HepG2 (cell line): ENCODE measurements around the gene VPS4A. TPM values are rescaled to one million over a fixed set of nuclear protein-coding genes. Genes with fewer than 3 reads are reported as not detected.
A peak's percentile ranks its signal among the peaks of the same experiment; 100 is the strongest.

Experiments used
- ATAC-seq: fragments of 200-7000 bp; cut with Tn5 transposase; 3 replicates; pipeline ENCODE4 v1.9.1; 2020; ENCODE audit warnings: mild to moderate bottlenecking, moderate library complexity
- BruUV-seq: library from RNA; stranded (reverse); fragments of 400-500 nt; replicated peaks from 2 replicates; lab custom pipeline; 2021; lab: Mats Ljungman, UMichigan
- CTCF ChIA-PET: fragments of 300-600 bp; formaldehyde crosslinking; extraction: SDS; loops from one replicate; lab custom pipeline; 2021; ENCODE audit warnings: low total read pairs, inconsistent platforms, low intra/inter-chr PET ratio; lab: Yijun Ruan, JAX
- POLR2A ChIA-PET: fragments of 350-600 bp; sonication (Branson Sonifier 250); formaldehyde crosslinking; loops from one replicate; lab custom pipeline; 2020; ENCODE audit warnings: antibody characterized with exemption, inconsistent platforms; lab: Yijun Ruan, JAX
- DNase-seq: peaks from one replicate; pipeline ENCODE4 v3.0.0-alpha.2; 2015; ENCODE audit warnings: low spot score
- FAIRE-seq: peaks from 3 replicates; lab custom pipeline; 2011; peaks lifted over from hg19 to GRCh38; lab: Jason Lieb, UNC
- H2AFZ ChIP-seq: one replicate; pipeline ENCODE4 v1.6.1; 2011; ENCODE audit warnings: low read length, inconsistent platforms
- H3K27ac ChIP-seq: fragments of 300-600 bp; 3 replicates; pipeline ENCODE4 v1.8.0; 2011; ENCODE audit warnings: mixed run types, mild to moderate bottlenecking, mixed read lengths, low read length, inconsistent platforms; ENCODE audit not compliant: insufficient read depth; ENCODE audit errors: extremely low read length
- H3K27me3 ChIP-seq, 2 experiments: fragments of 200-600 bp in 1 of 2; 2 replicates in 1 of 2; 3 replicates in 1 of 2; pipeline versions ENCODE4 v1.6.0 to v1.8.0; 2011; ENCODE audit warnings: low read length in 2 of 2, mild to moderate bottlenecking in 2 of 2, moderate library complexity in 2 of 2, inconsistent platforms in 1 of 2; ENCODE audit not compliant: insufficient read depth in 2 of 2, control insufficient read depth in 1 of 2
- H3K36me3 ChIP-seq, 2 experiments: fragments of 200-600 bp in 1 of 2; replicated peaks in 1 of 2; 2 replicates in 1 of 2; 3 replicates in 1 of 2; pipeline versions ENCODE4 v1.5.1 to v1.8.0; 2011; ENCODE audit warnings: low read length in 2 of 2, inconsistent platforms in 1 of 2; ENCODE audit not compliant: insufficient read depth in 2 of 2, control insufficient read depth in 1 of 2
- H3K4me1 ChIP-seq: 2 replicates; pipeline ENCODE4 v1.5.1; 2012; ENCODE audit warnings: low read length, inconsistent platforms; ENCODE audit not compliant: insufficient read depth
- H3K4me2 ChIP-seq: 2 replicates; pipeline ENCODE4 v1.6.0; 2011; ENCODE audit warnings: low read depth, low read length, inconsistent platforms
- H3K4me3 ChIP-seq, 3 experiments: fragments of 200-600 bp in 1 of 3; sonication (generic), shearing (Covaris generic) in 1 of 3; replicated peaks in 1 of 3; 2 replicates each; pipeline ENCODE4 v1.5.1; 2011 to 2016; ENCODE audit warnings: low read length in 3 of 3, inconsistent platforms in 2 of 3, low read depth in 2 of 3, mild to moderate bottlenecking in 2 of 3, control low read depth in 1 of 3, mixed read lengths in 1 of 3; ENCODE audit not compliant: insufficient read depth in 1 of 3
- H3K79me2 ChIP-seq: one replicate; pipeline ENCODE4 v1.6.1; 2011; ENCODE audit warnings: low read length, inconsistent platforms; ENCODE audit not compliant: insufficient read depth
- H3K9ac ChIP-seq: 2 replicates; pipeline ENCODE4 v1.6.0; 2011; ENCODE audit warnings: mild to moderate bottlenecking, low read depth, low read length, inconsistent platforms; ENCODE audit not compliant: insufficient read depth
- H3K9me3 ChIP-seq: 2 replicates; pipeline ENCODE4 v1.5.1; 2012; ENCODE audit warnings: mild to moderate bottlenecking, low read length
- H4K20me1 ChIP-seq: 2 replicates; pipeline ENCODE4 v1.6.0; 2011; ENCODE audit warnings: inconsistent platforms, mild to moderate bottlenecking, low read length, moderate library complexity; ENCODE audit not compliant: insufficient read depth
- FIP1L1 ChIP-seq: fragments of 200-400 bp; formaldehyde crosslinking; IDR thresholded peaks from 2 replicates; pipeline ENCODE4 v1.6.1; 2018; ENCODE audit warnings: low read depth, mild to moderate bottlenecking, low read length, moderate library complexity, borderline replicate concordance; ENCODE audit not compliant: insufficient read depth
- GFI1 ChIP-seq: sonication (generic); formaldehyde crosslinking; IDR thresholded peaks from 2 replicates; pipeline ENCODE4 v1.5.0; 2020; ENCODE audit warnings: missing genetic modification reagents, mild to moderate bottlenecking, borderline replicate concordance
- GTF3A ChIP-seq: sonication (generic); formaldehyde crosslinking; conservative IDR thresholded peaks from 2 replicates; pipeline ENCODE4 v1.4.0; 2020; ENCODE audit warnings: mild to moderate bottlenecking, missing genetic modification reagents
- MIER2 ChIP-seq: IDR thresholded peaks from 2 replicates; pipeline ENCODE4 v1.6.1; 2016; ENCODE audit warnings: missing biosample characterization, missing genetic modification reagents
- MXD4 ChIP-seq: IDR thresholded peaks from 2 replicates; pipeline ENCODE4 v1.6.1; 2016; ENCODE audit warnings: mild to moderate bottlenecking, missing biosample characterization, missing genetic modification reagents
- RARA ChIP-seq: IDR thresholded peaks from 2 replicates; pipeline ENCODE4 v1.6.1; 2016; ENCODE audit warnings: missing genetic modification reagents, missing compliant biosample characterization
- SOX13 ChIP-seq, 3 experiments: fragments of 450-650 bp in 1 of 3; sonication (generic) in 1 of 3; formaldehyde crosslinking in 1 of 3; IDR thresholded peaks in 2 of 3; conservative IDR thresholded peaks in 1 of 3; 2 replicates each; pipeline versions ENCODE4 v1.5.0 to v1.6.1; 2016 to 2020; ENCODE audit warnings: antibody characterized with exemption in 1 of 3, mild to moderate bottlenecking in 1 of 3, missing compliant biosample characterization in 1 of 3, missing genetic modification reagents in 1 of 3, moderate library complexity in 1 of 3
- XRCC5 ChIP-seq: fragments of 200-400 bp; formaldehyde crosslinking; optimal IDR thresholded peaks from 2 replicates; pipeline ENCODE3; 2017; ENCODE audit warnings: mild to moderate bottlenecking, low read length
- ZBTB21 ChIP-seq: sonication (generic); formaldehyde crosslinking; IDR thresholded peaks from 2 replicates; pipeline ENCODE4 v1.4.0; 2020; ENCODE audit warnings: missing genetic modification reagents
- ZFYVE20 ChIP-seq: sonication (generic); formaldehyde crosslinking; IDR thresholded peaks from 2 replicates; pipeline ENCODE4 v1.8.0; 2023; ENCODE audit warnings: low read depth, mild to moderate bottlenecking, moderate library complexity, missing genetic modification reagents, borderline replicate concordance
- ZNF124 ChIP-seq: sonication (generic); formaldehyde crosslinking; IDR thresholded peaks from 2 replicates; pipeline ENCODE4 v1.4.0; 2020; ENCODE audit warnings: missing genetic modification reagents
- ZNF24 ChIP-seq: fragments of 450-650 bp; IDR thresholded peaks from 2 replicates; pipeline ENCODE4 v1.6.1; 2017; ENCODE audit warnings: antibody characterized with exemption, mild to moderate bottlenecking
- ZNF30 ChIP-seq: sonication (generic); formaldehyde crosslinking; IDR thresholded peaks from 2 replicates; pipeline ENCODE4 v1.5.0; 2020; ENCODE audit warnings: mild to moderate bottlenecking, missing genetic modification reagents
- ZNF354B ChIP-seq: sonication (generic); formaldehyde crosslinking; IDR thresholded peaks from 2 replicates; pipeline ENCODE4 v1.8.0; 2022; ENCODE audit warnings: mild to moderate bottlenecking, missing genetic modification reagents
- ZNF816 ChIP-seq: sonication (generic); formaldehyde crosslinking; IDR thresholded peaks from 2 replicates; pipeline ENCODE4 v1.8.0; 2022; ENCODE audit warnings: missing genetic modification reagents, mild to moderate bottlenecking, borderline replicate concordance
- ZNF850 ChIP-seq: sonication (generic); formaldehyde crosslinking; conservative IDR thresholded peaks from 2 replicates; pipeline ENCODE4 v1.9.0; 2021; ENCODE audit warnings: mild to moderate bottlenecking, missing genetic modification reagents
- WGBS: methylation state at CpG from one replicate; pipeline ENCODE4 v1.1.6; 2017; ENCODE audit warnings: low lambda C conversion rate; 5-methylcytosine and 5-hydroxymethylcytosine counted together
- in situ Hi-C: cut with HindIII; loops from 2 replicates; pipeline ENCODE4 v1.10.0; 2017; ENCODE audit warnings: low pct_unique_long_range_greater_than_20kb; ENCODE audit not compliant: extremely low pct_ligation_motif_present
- intact Hi-C: fragments of 100-400 bp; cut with micrococcal nuclease; formaldehyde crosslinking; loops from one replicate; pipeline ENCODE4 v1.10.0; 2022; ENCODE audit not compliant: unreplicated experiment
- polyA plus RNA-seq, 8 experiments: library from polyadenylated mRNA; depleted of rRNA in 3 of 8; stranded (reverse) in 7 of 8; unstranded in 1 of 8; fragments of >200 nt; fragmentation: Illumina TruSeq in 4 of 8; extraction: Trizol in 4 of 8; gene quantifications; 2 replicates each; pipeline versions ENCODE4 v1.2.1 to v1.2.3, GENCODE V29; 2011 to 2016; ENCODE audit warnings: low read depth in 4 of 8, missing spikeins in 1 of 8, mixed read lengths in 1 of 8; ENCODE audit not compliant: insufficient read depth in 1 of 8
- total RNA-seq, 5 experiments: library from RNA; depleted of rRNA; stranded (reverse); fragments of >200 nt; fragmentation: Illumina TruSeq; extraction: Trizol; gene quantifications; 2 replicates each; pipeline ENCODE4 v1.2.3, GENCODE V29; 2016; ENCODE audit warnings: low read depth in 1 of 5
- TF ChIP-seq, protein P1 (sequence below): sonication (generic); formaldehyde crosslinking; IDR thresholded peaks from 2 replicates; pipeline ENCODE4 v1.4.0; 2020; ENCODE audit warnings: mild to moderate bottlenecking, missing genetic modification reagents
- TF ChIP-seq, protein P2 (sequence below): sonication (generic); formaldehyde crosslinking; IDR thresholded peaks from 2 replicates; pipeline ENCODE4 v1.9.0; 2021; ENCODE audit warnings: missing genetic modification reagents, borderline replicate concordance

VPS4A gene
- total and polyA plus RNA-seq, 2 of the 13 experiments (the other 11 are each of a cell fraction or from before 2014, with no cell fraction given) = 13.2 to 27.9 TPM

DNA sequence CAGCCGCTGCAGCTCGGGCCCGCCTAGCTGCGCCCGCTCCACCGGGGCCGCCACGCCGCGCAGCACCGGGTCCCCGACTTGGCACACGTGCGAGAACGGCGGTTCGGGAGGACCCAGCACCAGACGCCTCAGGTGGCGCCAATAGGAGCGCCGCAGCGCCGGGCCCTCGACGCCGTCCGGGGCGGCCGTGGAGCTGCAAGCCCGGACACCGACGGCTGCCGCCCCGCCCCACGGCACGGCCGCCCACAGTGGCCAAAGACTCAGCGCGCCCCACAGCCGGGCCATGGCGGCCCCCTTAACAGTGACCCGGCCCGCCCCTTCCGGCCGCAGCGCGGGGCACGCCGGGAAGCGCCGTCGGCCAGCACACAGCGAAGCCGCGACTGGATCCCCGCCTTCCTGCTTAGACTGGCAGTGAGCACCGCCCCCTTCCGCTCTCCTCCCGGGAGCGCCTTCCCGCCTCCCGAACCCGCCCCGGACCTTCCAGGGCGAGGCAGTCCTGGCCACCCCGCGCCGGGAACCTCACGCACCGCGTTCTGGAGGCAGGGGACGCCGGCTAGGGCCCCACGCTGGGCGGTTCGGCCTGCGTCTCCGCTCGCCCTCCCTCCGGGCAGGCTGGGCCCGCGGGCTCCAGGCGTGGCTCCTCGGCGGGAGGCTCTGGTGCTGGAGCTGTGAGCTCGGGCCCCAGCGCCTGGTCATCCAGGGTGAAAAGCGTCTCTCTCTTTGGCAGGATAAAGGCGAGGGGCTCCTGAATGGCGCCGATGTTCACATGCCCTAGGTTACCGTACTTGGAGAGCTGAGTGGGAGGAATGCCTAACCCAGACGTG, 19.3 kb downstream of the VPS4A start, which contains the start of gene PDF:
Gene PDF, minus strand, starts transcription at position 303 of the 824 bp plus-strand sequence. Its CDS starts 18 bp downstream, at position 285.
- Histone ChIP-seq H4K20me1 (peaks cover 30% of the 10 kb centered on the region), H3K4me2 (peak within 1 kb of the TSS; percentile 80), H3K4me3 (peak within 1 kb of the TSS; percentile 70 to 88 (median 84)), H3K79me2 (peaks cover 57% of the 10 kb centered on the region), H3K9ac (peak within 1 kb of the TSS; percentile 88), H3K36me3 (peaks cover 20 to 44% of the 10 kb centered on the region in 2 experiments), H3K4me1 (peaks cover 49% of the 10 kb centered on the region), H3K9me3 (no peaks in the 10 kb centered on the region), H3K27ac (peak within 1 kb of the TSS; percentile 87), H2AFZ (no peak within 1 kb of the TSS), H3K27me3 (no peaks in the 10 kb centered on the region)
- WGBS = 1% methylated on average over 48 of the region's 93 CpGs
- DNase-seq (peak; percentile 93), FAIRE-seq (no peak), ATAC-seq (peak; percentile 90)
- in situ Hi-C loops = no loop called here
- CTCF ChIA-PET = interaction anchor here (1.3 kb wide), 1 partner anchor 9 kb away, joined by 4 read pairs; the partner anchor contains the start of genes COG8 and NIP7
- POLR2A ChIA-PET = interaction anchor here (0.8 to 5.8 kb wide), 7 partner anchors 10 to 396 kb away, joined by 3 to 52 read pairs (median 4); partner anchors contain the start of genes COG8, NIP7, NQO1 and SNTB2
- intact Hi-C loops = loop anchor here (1.0 kb wide), 1 partner anchor 9 kb away; the partner anchor contains the start of genes COG8 and NIP7
- BruUV-seq = TSS peak; percentile 69
- TF ChIP-seq GTF3A (CRISPR knock-in tag) (0 out of 2 replicates have a peak, but pooled peaks have one; percentile 25), ZNF30 (no peak), ZFYVE20 (no peak), SOX13 (IDR thresholded peaks at IDR 0.05) (no peak; the same call in 1 of the 2 replicates), SOX13 (CRISPR knock-in tag; conservative IDR thresholded peaks at IDR 0.05 in 1 of 2, IDR thresholded peaks at IDR 0.05 in 1 of 2) (peak in 1 of 2 experiments; percentile 69; a peak in 2 of 4 replicates), GFI1 (peak; percentile 80; the same call in 1 of the 2 replicates), MIER2 (CRISPR knock-in tag) (no peak), ZNF850 (CRISPR knock-in tag) (no peak), FIP1L1 (0 out of 2 replicates have a peak, but pooled peaks have one; percentile 20), ZNF124 (CRISPR knock-in tag) (peak; percentile 80), XRCC5 (peak; percentile 88), ZNF816 (CRISPR knock-in tag) (peak; percentile 57; the same call in 1 of the 2 replicates), ZNF24 (no peak), MXD4 (peak; percentile 77), RARA (CRISPR knock-in tag) (peak; percentile 43), ZBTB21 (0 out of 2 replicates have a peak, but pooled peaks have one; percentile 27), ZNF354B (CRISPR knock-in tag) (no peak)
- TF ChIP-seq, protein P1, sequence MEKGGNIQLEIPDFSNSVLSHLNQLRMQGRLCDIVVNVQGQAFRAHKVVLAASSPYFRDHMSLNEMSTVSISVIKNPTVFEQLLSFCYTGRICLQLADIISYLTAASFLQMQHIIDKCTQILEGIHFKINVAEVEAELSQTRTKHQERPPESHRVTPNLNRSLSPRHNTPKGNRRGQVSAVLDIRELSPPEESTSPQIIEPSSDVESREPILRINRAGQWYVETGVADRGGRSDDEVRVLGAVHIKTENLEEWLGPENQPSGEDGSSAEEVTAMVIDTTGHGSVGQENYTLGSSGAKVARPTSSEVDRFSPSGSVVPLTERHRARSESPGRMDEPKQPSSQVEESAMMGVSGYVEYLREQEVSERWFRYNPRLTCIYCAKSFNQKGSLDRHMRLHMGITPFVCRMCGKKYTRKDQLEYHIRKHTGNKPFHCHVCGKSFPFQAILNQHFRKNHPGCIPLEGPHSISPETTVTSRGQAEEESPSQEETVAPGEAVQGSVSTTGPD (CRISPR knock-in tag) = no peak
- TF ChIP-seq, protein P2, sequence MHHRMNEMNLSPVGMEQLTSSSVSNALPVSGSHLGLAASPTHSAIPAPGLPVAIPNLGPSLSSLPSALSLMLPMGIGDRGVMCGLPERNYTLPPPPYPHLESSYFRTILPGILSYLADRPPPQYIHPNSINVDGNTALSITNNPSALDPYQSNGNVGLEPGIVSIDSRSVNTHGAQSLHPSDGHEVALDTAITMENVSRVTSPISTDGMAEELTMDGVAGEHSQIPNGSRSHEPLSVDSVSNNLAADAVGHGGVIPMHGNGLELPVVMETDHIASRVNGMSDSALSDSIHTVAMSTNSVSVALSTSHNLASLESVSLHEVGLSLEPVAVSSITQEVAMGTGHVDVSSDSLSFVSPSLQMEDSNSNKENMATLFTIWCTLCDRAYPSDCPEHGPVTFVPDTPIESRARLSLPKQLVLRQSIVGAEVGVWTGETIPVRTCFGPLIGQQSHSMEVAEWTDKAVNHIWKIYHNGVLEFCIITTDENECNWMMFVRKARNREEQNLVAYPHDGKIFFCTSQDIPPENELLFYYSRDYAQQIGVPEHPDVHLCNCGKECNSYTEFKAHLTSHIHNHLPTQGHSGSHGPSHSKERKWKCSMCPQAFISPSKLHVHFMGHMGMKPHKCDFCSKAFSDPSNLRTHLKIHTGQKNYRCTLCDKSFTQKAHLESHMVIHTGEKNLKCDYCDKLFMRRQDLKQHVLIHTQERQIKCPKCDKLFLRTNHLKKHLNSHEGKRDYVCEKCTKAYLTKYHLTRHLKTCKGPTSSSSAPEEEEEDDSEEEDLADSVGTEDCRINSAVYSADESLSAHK (CRISPR knock-in tag) = no peak; the same call in 1 of the 2 replicates
